Measurements from ENCODE around the gene PEX11B. TPM values are rescaled to one million over a fixed set of nuclear protein-coding genes. Genes with fewer than 3 reads are reported as not detected.

The PEX11B gene
- total RNA-seq, 1 donor from 2014 or later, result 18.7 TPM

- H3K36me3 Mint-ChIP-seq (ENCODE audit: low read depth), result peaks cover 3% of the 10 kb centered on the region
- H3K27me3 Mint-ChIP-seq (ENCODE audit: low read depth), result no peaks in the 10 kb centered on the region
- peaks cover 43% of the 10 kb centered on the region for H3K4me1 Mint-ChIP-seq
- peak overlapping the region; percentile 61 for H3K4me3 Mint-ChIP-seq
- no peak for TF ChIP-seq CTCF (conservative IDR thresholded peaks at IDR 0.05)
- H3K9me3 Mint-ChIP-seq, result no peaks in the 10 kb centered on the region
- no peak for DNase-seq (ENCODE audit: low read depth, low spot score)
- H3K27ac Mint-ChIP-seq (ENCODE audit: unreplicated experiment), result no peak overlapping the region
Measured at GRCh38 chr1:145951526-145951925, 33.0 kb upstream of the PEX11B start.

GRCh38 chr1:145949219-145949618, 30.7 kb upstream of the PEX11B start:
- H3K4me3 Mint-ChIP-seq, result no peak overlapping the region
- no peaks in the 10 kb centered on the region for H3K9me3 Mint-ChIP-seq
- no peaks in the 10 kb centered on the region for H3K27me3 Mint-ChIP-seq (ENCODE audit: low read depth)
- peaks cover 24% of the 10 kb centered on the region for H3K4me1 Mint-ChIP-seq
- no peak for TF ChIP-seq CTCF (conservative IDR thresholded peaks at IDR 0.05)
- no peak overlapping the region for H3K27ac Mint-ChIP-seq (ENCODE audit: unreplicated experiment)
- H3K36me3 Mint-ChIP-seq (ENCODE audit: low read depth), result peaks cover 3% of the 10 kb centered on the region
- no peak for DNase-seq (ENCODE audit: low read depth, low spot score)

GRCh38 chr1:145947551-145947950, 29.0 kb upstream of the PEX11B start:
- no peaks in the 10 kb centered on the region for H3K9me3 Mint-ChIP-seq
- H3K27ac Mint-ChIP-seq (ENCODE audit: unreplicated experiment), result no peak overlapping the region
- no peak for DNase-seq (ENCODE audit: low read depth, low spot score)
- H3K4me1 Mint-ChIP-seq, result peaks cover 25% of the 10 kb centered on the region
- H3K4me3 Mint-ChIP-seq, result no peak overlapping the region
- TF ChIP-seq CTCF (conservative IDR thresholded peaks at IDR 0.05), result no peak
- H3K36me3 Mint-ChIP-seq (ENCODE audit: low read depth), result peaks cover 3% of the 10 kb centered on the region
- no peaks in the 10 kb centered on the region for H3K27me3 Mint-ChIP-seq (ENCODE audit: low read depth)

- TF ChIP-seq CTCF (conservative IDR thresholded peaks at IDR 0.05), result no peak
- Mint-ChIP-seq H3K4me3 (no peak overlapping the region), H3K9me3 (no peaks in the 10 kb centered on the region), H3K36me3 (ENCODE audit: low read depth) (peaks cover 3% of the 10 kb centered on the region), H3K27ac (ENCODE audit: unreplicated experiment) (no peak overlapping the region), H3K27me3 (ENCODE audit: low read depth) (no peaks in the 10 kb centered on the region), H3K4me1 (peaks cover 21% of the 10 kb centered on the region)
- no peak for DNase-seq (ENCODE audit: low read depth, low spot score)
Measured at GRCh38 chr1:145946477-145946986, 28.0 kb upstream of the PEX11B start.

GRCh38 chr1:145944532-145944931, 26.0 kb upstream of the PEX11B start:
- H3K36me3 Mint-ChIP-seq (ENCODE audit: low read depth), result peaks cover 3% of the 10 kb centered on the region
- peaks cover 7% of the 10 kb centered on the region for H3K4me1 Mint-ChIP-seq
- H3K27me3 Mint-ChIP-seq (ENCODE audit: low read depth), result no peaks in the 10 kb centered on the region
- DNase-seq (ENCODE audit: low read depth, low spot score), result no peak
- no peaks in the 10 kb centered on the region for H3K9me3 Mint-ChIP-seq
- no peak for TF ChIP-seq CTCF (conservative IDR thresholded peaks at IDR 0.05)
- no peak overlapping the region for H3K27ac Mint-ChIP-seq (ENCODE audit: unreplicated experiment)
- no peak overlapping the region for H3K4me3 Mint-ChIP-seq

Data from neural crest cell (in vitro differentiated cells).